ENCODE measurements around the gene CKAP2L. TPM values are rescaled to one million over a fixed set of nuclear protein-coding genes. Genes with fewer than 3 reads are reported as not detected.

Gene CKAP2L
- total and polyA plus RNA-seq, 9 of the 15 experiments (the other 6 are each of a cell fraction or from before 2014, with no cell fraction given), result 10.4 to 21.9 (median 14.2) TPM

DNA sequence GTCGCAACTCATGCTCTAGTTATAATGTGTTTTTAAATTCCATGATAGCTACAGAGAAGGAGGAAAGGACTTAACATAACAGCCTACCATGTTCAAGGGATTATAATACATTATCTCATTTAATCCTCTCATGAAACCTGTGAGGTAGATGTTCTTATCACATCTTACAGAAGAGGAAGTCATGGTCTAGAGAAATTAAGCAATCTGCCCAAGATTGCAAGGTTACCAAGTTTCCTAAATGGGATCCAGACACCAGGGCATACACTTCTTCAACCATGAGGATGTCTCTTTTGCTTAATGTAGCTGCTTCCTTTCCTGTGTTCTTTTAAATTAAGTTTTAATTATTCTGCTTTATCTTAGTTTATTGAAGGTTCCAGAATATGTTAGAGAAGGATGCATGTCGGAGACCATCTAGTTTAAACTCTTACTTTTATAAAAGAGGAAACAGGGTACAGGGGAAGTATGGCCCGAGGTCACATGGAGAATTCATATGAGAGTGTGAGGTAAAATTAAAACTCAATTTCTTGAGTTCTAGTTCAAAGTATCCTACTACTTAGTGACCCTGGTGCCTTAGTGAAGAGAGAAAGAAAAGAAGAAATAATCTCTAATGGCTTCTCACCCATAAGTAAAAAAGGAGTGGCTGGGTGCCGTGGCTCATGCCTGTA, 23.5 kb upstream of the CKAP2L start (continued):
- TF ChIP-seq, protein P1, sequence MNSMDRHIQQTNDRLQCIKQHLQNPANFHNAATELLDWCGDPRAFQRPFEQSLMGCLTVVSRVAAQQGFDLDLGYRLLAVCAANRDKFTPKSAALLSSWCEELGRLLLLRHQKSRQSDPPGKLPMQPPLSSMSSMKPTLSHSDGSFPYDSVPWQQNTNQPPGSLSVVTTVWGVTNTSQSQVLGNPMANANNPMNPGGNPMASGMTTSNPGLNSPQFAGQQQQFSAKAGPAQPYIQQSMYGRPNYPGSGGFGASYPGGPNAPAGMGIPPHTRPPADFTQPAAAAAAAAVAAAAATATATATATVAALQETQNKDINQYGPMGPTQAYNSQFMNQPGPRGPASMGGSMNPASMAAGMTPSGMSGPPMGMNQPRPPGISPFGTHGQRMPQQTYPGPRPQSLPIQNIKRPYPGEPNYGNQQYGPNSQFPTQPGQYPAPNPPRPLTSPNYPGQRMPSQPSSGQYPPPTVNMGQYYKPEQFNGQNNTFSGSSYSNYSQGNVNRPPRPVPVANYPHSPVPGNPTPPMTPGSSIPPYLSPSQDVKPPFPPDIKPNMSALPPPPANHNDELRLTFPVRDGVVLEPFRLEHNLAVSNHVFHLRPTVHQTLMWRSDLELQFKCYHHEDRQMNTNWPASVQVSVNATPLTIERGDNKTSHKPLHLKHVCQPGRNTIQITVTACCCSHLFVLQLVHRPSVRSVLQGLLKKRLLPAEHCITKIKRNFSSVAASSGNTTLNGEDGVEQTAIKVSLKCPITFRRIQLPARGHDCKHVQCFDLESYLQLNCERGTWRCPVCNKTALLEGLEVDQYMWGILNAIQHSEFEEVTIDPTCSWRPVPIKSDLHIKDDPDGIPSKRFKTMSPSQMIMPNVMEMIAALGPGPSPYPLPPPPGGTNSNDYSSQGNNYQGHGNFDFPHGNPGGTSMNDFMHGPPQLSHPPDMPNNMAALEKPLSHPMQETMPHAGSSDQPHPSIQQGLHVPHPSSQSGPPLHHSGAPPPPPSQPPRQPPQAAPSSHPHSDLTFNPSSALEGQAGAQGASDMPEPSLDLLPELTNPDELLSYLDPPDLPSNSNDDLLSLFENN (IDR thresholded peaks at IDR 0.05; ENCODE audit: low read depth in 2 of 2, low read length in 2 of 2), result no peak
- TF ChIP-seq IFI16 (CRISPR knock-in tag; IDR thresholded peaks at IDR 0.05) (no peak), RCOR1 (IDR thresholded peaks at IDR 0.05; ENCODE audit: borderline replicate concordance in 1 of 2, low read depth in 2 of 2, low read length in 2 of 2) (peak in 1 of 2 experiments; percentile 52; a peak in 1 of 4 replicates), BRF1 (IDR thresholded peaks at IDR 0.05; ENCODE audit: borderline replicate concordance, extremely low read depth, insufficient read length) (no peak), TEAD2 (tag; IDR thresholded peaks at IDR 0.05) (no peak), SAP30 (IDR thresholded peaks at IDR 0.05; ENCODE audit: borderline replicate concordance, insufficient read depth, low read depth, low read length, poor library complexity, severe bottlenecking) (no peak), MTA1 (IDR thresholded peaks at IDR 0.05; ENCODE audit: borderline replicate concordance) (peak; percentile 53; the same call in 1 of the 2 replicates), CREB1 (IDR thresholded peaks at IDR 0.05) (no peak), CREB1 (CRISPR knock-in tag; IDR thresholded peaks at IDR 0.05) (no peak), NFYB (IDR thresholded peaks at IDR 0.05; ENCODE audit: extremely low read depth, insufficient read length) (no peak), TEAD4 (IDR thresholded peaks at IDR 0.05; ENCODE audit: low read length) (peak; percentile 69), TEAD4 (CRISPR knock-in tag; IDR thresholded peaks at IDR 0.05; ENCODE audit: borderline replicate concordance) (no peak), CBFB (CRISPR knock-in tag; IDR thresholded peaks at IDR 0.05) (no peak), JUNB (CRISPR knock-in tag; conservative IDR thresholded peaks at IDR 0.05) (no peak), TAF7 (tag; IDR thresholded peaks at IDR 0.05) (no peak), HMGN3 (IDR thresholded peaks at IDR 0.05; ENCODE audit: borderline replicate concordance, extremely low read depth, insufficient read length, low read depth, low read length) (no peak), RBM25 (IDR thresholded peaks at IDR 0.05; ENCODE audit: low read depth, low read length, severe bottlenecking) (no peak), JUND (IDR thresholded peaks at IDR 0.05; ENCODE audit: borderline replicate concordance, low read depth, low read length) (no peak), JUND (tag; IDR thresholded peaks at IDR 0.05; ENCODE audit: borderline replicate concordance, low read depth, low read length) (peak; percentile 33; the same call in 1 of the 3 replicates), TRIM24 (IDR thresholded peaks at IDR 0.05) (peak; percentile 69 to 72; a peak in 3 of 4 replicates), ETV1 (tag; conservative IDR thresholded peaks at IDR 0.05; ENCODE audit: low read depth) (peak; percentile 32; the same call in 1 of the 2 replicates)
- TF ChIP-seq, protein P2, sequence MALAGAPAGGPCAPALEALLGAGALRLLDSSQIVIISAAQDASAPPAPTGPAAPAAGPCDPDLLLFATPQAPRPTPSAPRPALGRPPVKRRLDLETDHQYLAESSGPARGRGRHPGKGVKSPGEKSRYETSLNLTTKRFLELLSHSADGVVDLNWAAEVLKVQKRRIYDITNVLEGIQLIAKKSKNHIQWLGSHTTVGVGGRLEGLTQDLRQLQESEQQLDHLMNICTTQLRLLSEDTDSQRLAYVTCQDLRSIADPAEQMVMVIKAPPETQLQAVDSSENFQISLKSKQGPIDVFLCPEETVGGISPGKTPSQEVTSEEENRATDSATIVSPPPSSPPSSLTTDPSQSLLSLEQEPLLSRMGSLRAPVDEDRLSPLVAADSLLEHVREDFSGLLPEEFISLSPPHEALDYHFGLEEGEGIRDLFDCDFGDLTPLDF (CRISPR knock-in tag; IDR thresholded peaks at IDR 0.05), result no peak
- TF ChIP-seq, protein P3, sequence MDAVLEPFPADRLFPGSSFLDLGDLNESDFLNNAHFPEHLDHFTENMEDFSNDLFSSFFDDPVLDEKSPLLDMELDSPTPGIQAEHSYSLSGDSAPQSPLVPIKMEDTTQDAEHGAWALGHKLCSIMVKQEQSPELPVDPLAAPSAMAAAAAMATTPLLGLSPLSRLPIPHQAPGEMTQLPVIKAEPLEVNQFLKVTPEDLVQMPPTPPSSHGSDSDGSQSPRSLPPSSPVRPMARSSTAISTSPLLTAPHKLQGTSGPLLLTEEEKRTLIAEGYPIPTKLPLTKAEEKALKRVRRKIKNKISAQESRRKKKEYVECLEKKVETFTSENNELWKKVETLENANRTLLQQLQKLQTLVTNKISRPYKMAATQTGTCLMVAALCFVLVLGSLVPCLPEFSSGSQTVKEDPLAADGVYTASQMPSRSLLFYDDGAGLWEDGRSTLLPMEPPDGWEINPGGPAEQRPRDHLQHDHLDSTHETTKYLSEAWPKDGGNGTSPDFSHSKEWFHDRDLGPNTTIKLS (IDR thresholded peaks at IDR 0.05; ENCODE audit: borderline replicate concordance, low read depth), result no peak
